K562 (cell line): ENCODE results near the gene SV2A. TPM values are rescaled to one million over a fixed set of nuclear protein-coding genes. Genes with fewer than 3 reads are reported as not detected.
A peak's percentile ranks its signal among the peaks of the same experiment; 100 is the strongest.

Experiments
- ATAC-seq: fragments of 200-7000 bp; cut with Tn5 transposase; 3 replicates; pipeline ENCODE4 v1.9.1; 2020; ENCODE audit warnings: moderate library complexity
- BruUV-seq: library from RNA; stranded (reverse); fragments of 400-500 nt; replicated peaks from 2 replicates; lab custom pipeline; 2021; lab: Mats Ljungman, UMichigan
- CTCF ChIA-PET: fragments of 300-600 bp; formaldehyde crosslinking; extraction: SDS; loops from one replicate; lab custom pipeline; 2021; ENCODE audit warnings: low intra/inter-chr PET ratio; lab: Yijun Ruan, JAX
- POLR2A ChIA-PET: fragments of 300-600, 350-650 bp; sonication (Branson Sonifier 250); formaldehyde crosslinking; extraction: SDS; loops from one replicate; lab custom pipeline; 2021; ENCODE audit warnings: antibody characterized with exemption, inconsistent platforms; lab: Yijun Ruan, JAX
- DNase-seq, 4 experiments: peaks; one replicate each; pipeline versions ENCODE4 v3.0.0 to v3.0.0-alpha.2; 2011 to 2018; ENCODE audit warnings: low spot score in 3 of 4, mixed read lengths in 3 of 4; ENCODE audit errors: extremely low read depth in 1 of 4
- FAIRE-seq: peaks from 2 replicates; lab custom pipeline; 2011; peaks lifted over from hg19 to GRCh38; lab: Jason Lieb, UNC
- H2AFZ ChIP-seq: 2 replicates; pipeline ENCODE4 v1.6.0; 2011; ENCODE audit warnings: low read depth, low read length, control low read depth, inconsistent platforms
- H3K27ac ChIP-seq: fragments of 200-600 bp; 3 replicates; pipeline ENCODE4 v1.8.0; 2011; ENCODE audit warnings: low read depth, mild to moderate bottlenecking, control low read depth, inconsistent platforms, low read length, moderate library complexity, mixed read lengths; ENCODE audit errors: extremely low read depth
- H3K27me3 ChIP-seq, 2 experiments: fragments of 300-600 bp in 1 of 2; 2 replicates in 1 of 2; 3 replicates in 1 of 2; pipeline versions ENCODE4 v1.6.0 to v1.8.0; 2011; ENCODE audit warnings: inconsistent platforms in 2 of 2, low read length in 2 of 2, mild to moderate bottlenecking in 1 of 2, mixed read lengths in 1 of 2, moderate library complexity in 1 of 2; ENCODE audit not compliant: control insufficient read depth in 2 of 2, insufficient read depth in 2 of 2
- H3K36me3 ChIP-seq: fragments of 300-600 bp; 3 replicates; pipeline ENCODE4 v1.8.0; 2011; ENCODE audit warnings: mild to moderate bottlenecking, low read length, inconsistent platforms; ENCODE audit not compliant: control insufficient read depth, insufficient read depth
- H3K4me1 ChIP-seq, 2 experiments: fragments of 200-600 bp in 1 of 2; replicated peaks in 1 of 2; 2 replicates in 1 of 2; 3 replicates in 1 of 2; pipeline versions ENCODE4 v1.5.1 to v1.8.0; 2011; ENCODE audit warnings: inconsistent platforms in 2 of 2, low read length in 2 of 2, mild to moderate bottlenecking in 1 of 2, mixed read lengths in 1 of 2, moderate library complexity in 1 of 2; ENCODE audit not compliant: control insufficient read depth in 2 of 2, insufficient read depth in 2 of 2
- H3K4me2 ChIP-seq: 2 replicates; pipeline ENCODE4 v1.6.1; 2011; ENCODE audit warnings: low read length, control low read depth, inconsistent platforms, mixed read lengths; ENCODE audit not compliant: insufficient read depth
- H3K4me3 ChIP-seq: fragments of 200-600 bp; sonication (generic), shearing (Covaris generic); 2 replicates; pipeline ENCODE4 v1.5.1; 2016; ENCODE audit warnings: control low read depth, inconsistent platforms
- H3K79me2 ChIP-seq: fragments of 200-600 bp; 3 replicates; pipeline ENCODE4 v1.8.0; 2011; ENCODE audit warnings: low read length, inconsistent platforms; ENCODE audit not compliant: control insufficient read depth, insufficient read depth
- H3K9ac ChIP-seq, 2 experiments: 2 replicates each; pipeline versions ENCODE4 v1.6.0 to v1.6.1; 2011; ENCODE audit warnings: low read depth in 2 of 2, low read length in 2 of 2, control low read depth in 1 of 2, inconsistent platforms in 1 of 2, mild to moderate bottlenecking in 1 of 2, mixed read lengths in 1 of 2; ENCODE audit not compliant: insufficient read depth in 1 of 2
- H3K9me1 ChIP-seq: one replicate; pipeline ENCODE4 v1.6.0; 2011; ENCODE audit warnings: inconsistent platforms, mild to moderate bottlenecking, low read length, moderate library complexity; ENCODE audit not compliant: control insufficient read depth, insufficient read depth
- H3K9me3 ChIP-seq: replicated peaks from 2 replicates; pipeline ENCODE4 v1.5.1; 2011; ENCODE audit warnings: low read depth, low read length, inconsistent platforms; ENCODE audit not compliant: control insufficient read depth, insufficient read depth
- H4K20me1 ChIP-seq: replicated peaks from 2 replicates; pipeline ENCODE4 v1.6.1; 2011; ENCODE audit warnings: low read length, inconsistent platforms, mixed read lengths; ENCODE audit not compliant: control insufficient read depth, insufficient read depth
- ATF7 ChIP-seq: fragments of 450-650 bp; IDR thresholded peaks from 2 replicates; pipeline ENCODE4 v1.7.1; 2014; ENCODE audit warnings: mild to moderate bottlenecking, moderate library complexity
- BRCA1 ChIP-seq, 2 experiments: fragments of 450-650 bp in 1 of 2; sonication (generic) in 1 of 2; formaldehyde crosslinking in 1 of 2; IDR thresholded peaks; 2 replicates each; pipeline versions ENCODE4 v1.5.0 to v1.6.1; 2017 to 2020; ENCODE audit warnings: mild to moderate bottlenecking in 1 of 2, missing genetic modification reagents in 1 of 2
- CEBPG ChIP-seq, 3 experiments: fragments of 200-800 bp in 1 of 3; sonication (Bioruptor generic) in 1 of 3; sonication (generic) in 1 of 3; formaldehyde crosslinking in 1 of 3; IDR thresholded peaks in 2 of 3; conservative IDR thresholded peaks in 1 of 3; 2 replicates each; pipeline versions ENCODE4 v1.6.1 to v1.8.0; 2016 to 2022; ENCODE audit warnings: missing compliant biosample characterization in 2 of 3, missing genetic modification characterization in 2 of 3, mild to moderate bottlenecking in 1 of 3, missing genetic modification reagents in 1 of 3
- CHD2 ChIP-seq: IDR thresholded peaks from 2 replicates; pipeline ENCODE4 v1.6.1; 2011; ENCODE audit warnings: low read depth, low read length
- ETV5 ChIP-seq: sonication (generic); formaldehyde crosslinking; IDR thresholded peaks from 2 replicates; pipeline ENCODE4 v1.4.0; 2020; ENCODE audit warnings: low read depth, mild to moderate bottlenecking, missing genetic modification reagents
- GABPB2 ChIP-seq: fragments of 250-450 bp; sonication (Bioruptor Pico); conservative IDR thresholded peaks from 2 replicates; pipeline ENCODE4 v1.5.1; 2021; ENCODE audit warnings: mild to moderate bottlenecking
- NFE2L1 ChIP-seq: fragments of 450-650 bp; IDR thresholded peaks from 2 replicates; pipeline ENCODE4 v1.6.1; 2016; ENCODE audit warnings: missing genetic modification characterization, low read depth, mild to moderate bottlenecking, missing compliant biosample characterization, moderate library complexity, borderline replicate concordance
- PTBP1 ChIP-seq: fragments of 200-400 bp; formaldehyde crosslinking; IDR thresholded peaks from 2 replicates; pipeline ENCODE4 v1.6.1; 2017; ENCODE audit warnings: low read depth, low read length
- RBM34 ChIP-seq: fragments of 200-400 bp; formaldehyde crosslinking; IDR thresholded peaks from 2 replicates; pipeline ENCODE4 v1.6.1; 2018; ENCODE audit warnings: low read length, borderline replicate concordance; ENCODE audit not compliant: insufficient read depth
- STAT5A ChIP-seq: IDR thresholded peaks from 2 replicates; pipeline ENCODE4 v1.6.1; 2012; ENCODE audit warnings: low read length, inconsistent platforms, borderline replicate concordance
- TBL1XR1 ChIP-seq, 2 experiments: IDR thresholded peaks; 2 replicates each; pipeline ENCODE4 v1.6.1; 2012; ENCODE audit warnings: improper control_type of control experiment in 2 of 2, low read length in 2 of 2, mild to moderate bottlenecking in 1 of 2
- WHSC1 ChIP-seq: IDR thresholded peaks from one replicate; pipeline ENCODE4 v1.6.1; 2012; ENCODE audit warnings: low read length, control low read depth, inconsistent platforms
- ZBTB9 ChIP-seq: fragments of 450-650 bp; formaldehyde crosslinking; IDR thresholded peaks from 2 replicates; pipeline ENCODE4 v1.4.0; 2020; ENCODE audit warnings: mild to moderate bottlenecking, moderate library complexity
- ZNF143 ChIP-seq: sonication (generic); formaldehyde crosslinking; IDR thresholded peaks from 2 replicates; pipeline ENCODE4 v1.9.0; 2022; ENCODE audit warnings: mild to moderate bottlenecking, missing genetic modification reagents
- ZNF444 ChIP-seq: fragments of 250-450 bp; sonication (Bioruptor Pico); IDR thresholded peaks from 2 replicates; pipeline ENCODE4 v1.4.0; 2020; ENCODE audit warnings: mild to moderate bottlenecking, moderate library complexity
- ZSCAN29 ChIP-seq: fragments of 450-650 bp; IDR thresholded peaks from 2 replicates; pipeline ENCODE4 v1.6.1; 2017
- WGBS: fragments of 100-300 bp; shearing (Covaris generic); methylation state at CpG from one replicate; pipeline ENCODE4 v1.1.6; 2016; ENCODE audit warnings: low coverage, mixed read lengths; ENCODE audit not compliant: insufficient coverage; ENCODE audit errors: missing lambda C conversion rate; 5-methylcytosine and 5-hydroxymethylcytosine counted together
- in situ Hi-C: fragments of 300-500 bp; cut with MboI; formaldehyde crosslinking; loops from 4 replicates; pipeline ENCODE4 v1.15.0; 2018; ENCODE audit warnings: inconsistent platforms, mixed read lengths
- intact Hi-C: fragments of 100-400 bp; cut with micrococcal nuclease; formaldehyde crosslinking; loops from 2 replicates; pipeline ENCODE4 v1.14.2; 2022
- polyA plus RNA-seq, 8 experiments: library from polyadenylated mRNA; depleted of rRNA in 4 of 8; stranded (reverse) in 5 of 8; unstranded in 3 of 8; fragments of >200 nt; fragmentation: Nextera tagmentation in 2 of 8; fragmentation: Illumina TruSeq in 1 of 8; extraction: Ambion mirVana in 2 of 8; extraction: Trizol in 1 of 8; gene quantifications; 2 replicates each; pipeline versions ENCODE4 v1.2.1 to v1.2.3, GENCODE V29; 2011 to 2014; ENCODE audit warnings: inconsistent platforms in 1 of 8, missing spikeins in 1 of 8
- total RNA-seq, 7 experiments: library from RNA; depleted of rRNA in 6 of 7; stranded (reverse); fragments of >200 nt in 6 of 7; fragmentation: Illumina TruSeq in 2 of 7; extraction: Trizol in 2 of 7; gene quantifications; 2 replicates each; pipeline versions ENCODE4 v1.2.1 to v1.2.3, GENCODE V29; 2011 to 2021; ENCODE audit warnings: low replicate concordance in 1 of 7
- TF ChIP-seq, protein P1 (sequence below): fragments of 450-650 bp; formaldehyde crosslinking; IDR thresholded peaks from 2 replicates; pipeline ENCODE4 v1.4.0; 2020; ENCODE audit warnings: mild to moderate bottlenecking

The SV2A gene
- total and polyA plus RNA-seq, 9 of the 15 experiments (the other 6 are each of a cell fraction or from before 2014, with no cell fraction given): 0.07 to 0.22 (median 0.11) TPM; not detected in 1

DNA sequence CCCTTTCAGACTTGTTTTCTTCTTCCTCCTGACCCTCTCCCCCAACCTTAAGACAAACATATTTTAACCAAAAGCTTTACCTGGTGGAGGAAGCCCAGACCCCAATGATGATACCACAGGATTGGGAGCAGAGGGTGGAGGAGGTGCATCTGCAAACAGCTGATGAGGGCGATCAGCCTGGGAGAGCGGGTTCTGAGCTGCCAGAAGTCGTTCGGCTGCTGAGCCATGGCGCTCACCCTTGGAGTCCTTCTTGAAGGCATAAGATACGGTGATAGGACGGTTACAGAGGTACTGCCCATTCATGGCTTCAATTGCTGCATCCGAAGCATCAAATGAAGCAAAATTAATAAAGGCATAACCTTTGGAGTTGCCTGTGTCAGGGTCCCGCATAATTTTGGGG lies 8.7 kb upstream of the SV2A start:
- no peaks in the 10 kb centered on the region for H3K9me3 ChIP-seq
- no peak for TF ChIP-seq CEBPG (CRISPR knock-in tag; IDR thresholded peaks at IDR 0.05)
- TF ChIP-seq CEBPG (tag; conservative IDR thresholded peaks at IDR 0.05 in 1 of 2, IDR thresholded peaks at IDR 0.05 in 1 of 2): no peak
- no peak for TF ChIP-seq ZNF444 (CRISPR knock-in tag)
- TF ChIP-seq, protein P1, sequence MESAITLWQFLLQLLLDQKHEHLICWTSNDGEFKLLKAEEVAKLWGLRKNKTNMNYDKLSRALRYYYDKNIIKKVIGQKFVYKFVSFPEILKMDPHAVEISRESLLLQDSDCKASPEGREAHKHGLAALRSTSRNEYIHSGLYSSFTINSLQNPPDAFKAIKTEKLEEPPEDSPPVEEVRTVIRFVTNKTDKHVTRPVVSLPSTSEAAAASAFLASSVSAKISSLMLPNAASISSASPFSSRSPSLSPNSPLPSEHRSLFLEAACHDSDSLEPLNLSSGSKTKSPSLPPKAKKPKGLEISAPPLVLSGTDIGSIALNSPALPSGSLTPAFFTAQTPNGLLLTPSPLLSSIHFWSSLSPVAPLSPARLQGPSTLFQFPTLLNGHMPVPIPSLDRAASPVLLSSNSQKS (CRISPR knock-in tag): no peak
- no peak for TF ChIP-seq WHSC1
- TF ChIP-seq ZSCAN29: no peak
- TF ChIP-seq BRCA1 (IDR thresholded peaks at IDR 0.05): no peak
- no peak for TF ChIP-seq BRCA1 (CRISPR knock-in tag; IDR thresholded peaks at IDR 0.05)
- TF ChIP-seq STAT5A: no peak
- no peak for TF ChIP-seq GABPB2 (CRISPR knock-in tag)
- no peak for TF ChIP-seq NFE2L1
- no peak for TF ChIP-seq CHD2
- no peak for TF ChIP-seq RBM34
- TF ChIP-seq TBL1XR1 (IDR thresholded peaks at IDR 0.05; ENCODE audit: low read length in 2 of 2): no peak
- no peak for TF ChIP-seq ATF7
- TF ChIP-seq ZNF143 (CRISPR knock-in tag): no peak
- no peak for TF ChIP-seq ETV5 (CRISPR knock-in tag)
- no peak for TF ChIP-seq ZBTB9
- no peak for TF ChIP-seq PTBP1

More for the DNA sequence above, 8.7 kb upstream of the SV2A start:
- CTCF ChIA-PET: no interaction called here
- H2AFZ ChIP-seq: no peak overlapping the region
- ATAC-seq (no peak), DNase-seq (no peak), FAIRE-seq (no peak)
- no peak overlapping the region for H3K27ac ChIP-seq
- POLR2A ChIA-PET: no interaction called here
- in situ Hi-C loops (no loop called here), intact Hi-C loops (no loop called here)
- peaks cover 22 to 23% of the 10 kb centered on the region in 2 experiments for H3K4me1 ChIP-seq
- H3K27me3 ChIP-seq: no peaks in the 10 kb centered on the region
- H3K79me2 ChIP-seq: peaks cover 36% of the 10 kb centered on the region
- TSS peak; percentile 65 for BruUV-seq
- H3K36me3 ChIP-seq: peaks cover 50% of the 10 kb centered on the region
- peak overlapping the region; percentile 76 to 84; a peak in 3 of 4 replicates for H3K9ac ChIP-seq
- H3K9me1 ChIP-seq: no peaks in the 10 kb centered on the region
- peak overlapping the region; percentile 96 for H3K4me2 ChIP-seq
- 78% methylated on average over 9 of the region's 9 CpGs for WGBS
- peak overlapping the region; percentile 93; the same call in 1 of the 2 replicates for H3K4me3 ChIP-seq
- H4K20me1 ChIP-seq: 0 out of 2 replicates have a peak, but pooled peaks cover 3% of the 10 kb centered on the region
